ENCODE data around the gene CXCL9.
"Not testable (repeated sequence)": the region's sequence is repeated elsewhere in the genome, so short reads cannot be mapped to it uniquely, and the experiment has no call there.

Gene CXCL9

DNA sequence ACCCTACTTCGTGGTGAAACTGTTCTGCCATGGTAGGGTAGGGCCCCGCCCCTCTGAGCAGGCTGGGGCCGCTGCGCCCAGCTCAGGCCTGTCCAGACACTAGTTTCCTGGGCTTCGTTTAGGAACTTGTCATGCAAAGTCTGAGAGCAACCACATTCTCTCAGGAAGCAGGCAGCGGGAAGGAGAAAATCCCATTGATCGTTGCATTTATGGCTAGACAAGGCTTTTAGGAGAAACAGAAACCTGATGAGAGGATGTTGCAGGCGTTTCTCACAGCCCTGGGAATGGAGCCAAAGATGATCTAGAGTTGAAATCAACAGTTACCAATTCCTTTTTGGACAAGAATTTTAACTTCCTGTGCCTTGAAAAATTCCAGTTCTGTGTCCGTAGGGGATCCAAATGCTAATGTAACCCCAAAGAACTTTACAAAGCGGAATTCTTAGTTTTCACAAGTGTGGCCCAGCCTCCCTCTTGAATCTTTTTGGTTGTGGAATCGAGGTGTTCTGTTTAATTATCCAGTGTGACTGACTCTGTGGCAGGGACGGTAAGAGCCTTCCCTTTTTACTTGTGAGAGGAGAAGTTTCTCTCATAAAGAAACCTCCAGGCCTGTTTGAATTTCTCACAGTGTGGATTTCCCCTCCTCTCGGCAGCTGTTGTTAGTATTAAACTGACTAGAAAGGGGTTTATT, 4.5 kb upstream of the CXCL9 start:
- no peak for DNase-seq (ENCODE audit: low read depth)

DNA sequence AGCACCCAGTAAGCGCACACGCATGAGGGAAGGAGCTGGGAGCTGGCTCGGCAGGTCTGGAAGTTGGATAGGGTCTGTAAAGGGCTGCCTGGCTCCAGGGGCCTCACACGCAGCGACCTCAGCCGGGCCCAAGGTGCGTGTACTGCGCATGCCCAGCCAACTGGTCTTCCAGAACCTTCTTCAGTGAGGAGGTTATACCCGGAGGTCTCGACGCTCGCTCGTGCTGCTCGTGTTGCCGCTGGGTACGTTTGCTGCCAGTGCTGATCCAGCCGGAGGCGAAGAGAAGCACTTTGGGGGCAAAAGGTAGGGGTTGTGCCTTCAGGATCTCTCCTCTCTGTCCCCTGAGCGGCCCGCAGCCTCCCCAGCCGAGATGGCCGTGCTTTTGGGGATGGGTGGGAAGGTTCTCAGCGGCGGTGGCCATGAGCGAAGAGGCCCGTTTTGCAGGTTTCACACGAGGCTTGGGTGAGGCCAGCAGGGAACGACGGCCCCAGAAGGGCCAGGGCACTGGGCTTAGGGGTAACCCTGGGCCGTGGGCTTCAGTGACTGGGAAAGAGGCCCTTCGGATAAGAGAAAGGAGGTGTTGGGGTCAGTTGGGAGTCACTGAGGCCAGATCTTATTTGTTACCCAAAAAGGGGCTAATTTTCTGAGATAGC, 3.8 kb upstream of the CXCL9 start:
- DNase-seq (ENCODE audit: low read depth) = no peak

DNA sequence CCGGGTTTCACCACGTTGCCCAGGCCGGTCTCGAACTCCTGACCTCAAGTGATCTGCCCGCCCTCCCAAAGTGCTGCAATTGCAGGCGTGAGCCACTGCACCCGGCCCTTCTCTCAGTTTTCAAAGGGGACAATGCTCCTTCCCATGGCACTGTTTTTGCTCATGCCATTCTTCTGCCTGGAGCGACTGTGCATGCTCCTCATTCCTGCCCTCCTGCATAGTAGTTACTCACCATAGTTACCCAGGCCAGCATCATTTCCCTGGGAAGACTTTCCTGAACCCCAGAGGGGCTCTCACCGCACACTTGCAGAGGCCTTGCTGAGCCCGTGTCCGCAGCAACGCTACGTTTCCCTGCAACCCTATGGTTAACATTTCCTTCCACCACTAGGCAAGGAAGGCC, 3.3 kb upstream of the CXCL9 start:
- no peak for DNase-seq (ENCODE audit: low read depth)

DNA sequence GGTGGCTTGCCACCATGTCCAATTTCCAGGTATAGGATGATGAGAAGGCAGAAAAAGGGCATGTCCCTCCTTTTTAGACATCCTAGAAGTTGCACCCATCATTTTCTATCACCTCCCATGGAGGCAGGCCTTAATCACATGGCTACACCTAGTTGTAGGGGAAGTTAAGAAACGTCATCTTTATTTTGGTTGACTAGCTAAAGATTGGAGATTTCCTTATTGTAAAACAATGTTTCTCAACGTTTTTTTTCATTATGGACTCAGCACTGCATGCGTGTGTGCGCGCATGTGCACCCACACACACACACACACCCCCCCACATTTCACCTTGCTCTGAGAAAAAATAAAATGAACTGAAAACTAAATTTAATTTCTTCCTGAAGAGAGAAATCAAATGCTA, 2.0 kb upstream of the CXCL9 start:
- DNase-seq (ENCODE audit: low read depth) = no peak

DNA sequence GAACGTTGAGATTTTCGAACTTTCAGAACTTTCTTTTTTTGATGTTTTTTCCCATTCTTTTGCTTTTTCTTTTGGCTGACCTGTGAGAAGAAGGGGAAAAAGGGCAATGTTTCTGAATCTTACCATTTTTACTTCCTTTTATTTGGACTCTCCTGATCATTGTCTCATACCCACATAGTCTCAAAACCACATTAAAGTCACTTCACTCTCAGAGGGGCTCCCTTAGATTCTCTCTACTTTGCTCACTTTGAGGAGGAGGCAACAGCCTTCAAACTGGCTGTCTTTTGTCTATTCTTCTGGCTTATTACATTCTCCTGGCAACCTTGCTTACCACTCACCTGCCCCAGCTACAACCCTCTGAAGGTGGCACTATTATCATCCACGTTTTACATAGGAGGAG, 3.7 kb downstream of the CXCL9 start:
- no peak for DNase-seq (ENCODE audit: low read depth)

DNA sequence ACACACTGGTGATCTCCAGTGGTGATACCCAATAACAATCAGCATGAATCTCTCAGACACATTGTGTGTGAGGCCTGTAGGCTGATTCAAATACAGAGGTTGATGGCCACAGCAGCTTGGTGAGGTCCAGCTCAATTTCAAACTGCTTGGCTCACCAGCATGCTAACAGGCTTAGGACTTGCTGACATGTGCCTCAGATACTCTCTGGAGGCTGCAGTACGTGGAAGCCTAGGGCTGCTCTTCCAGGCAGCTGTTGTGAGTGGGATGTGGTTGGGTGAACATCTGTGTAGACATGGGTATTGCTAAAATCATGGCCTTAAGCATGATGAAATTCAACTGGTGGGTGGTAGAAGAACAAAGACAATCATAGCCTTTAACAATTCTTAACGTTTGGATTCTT, 4.3 kb downstream of the CXCL9 start:
- DNase-seq (ENCODE audit: low read depth) = no peak

DNA sequence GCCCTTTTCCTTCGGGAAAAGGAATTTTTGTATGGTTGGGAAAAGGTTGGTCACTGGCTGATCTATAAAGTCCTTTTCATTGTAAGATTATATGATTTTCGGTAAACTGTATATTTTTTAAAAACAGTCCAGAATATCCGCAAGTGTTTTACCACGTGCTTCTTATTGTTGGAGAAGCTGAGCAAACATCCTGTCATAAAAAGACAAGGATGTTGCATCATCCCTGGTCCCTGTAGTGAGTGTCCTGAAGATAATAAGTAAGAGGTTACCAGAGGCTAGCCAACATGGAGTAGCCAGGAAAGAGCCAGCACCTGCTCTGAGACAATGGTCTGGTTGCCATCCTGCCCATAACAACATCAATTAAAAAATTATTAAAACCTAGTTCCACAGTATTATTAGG, 5.1 kb downstream of the CXCL9 start:
- DNase-seq (ENCODE audit: low read depth) = no peak

DNA sequence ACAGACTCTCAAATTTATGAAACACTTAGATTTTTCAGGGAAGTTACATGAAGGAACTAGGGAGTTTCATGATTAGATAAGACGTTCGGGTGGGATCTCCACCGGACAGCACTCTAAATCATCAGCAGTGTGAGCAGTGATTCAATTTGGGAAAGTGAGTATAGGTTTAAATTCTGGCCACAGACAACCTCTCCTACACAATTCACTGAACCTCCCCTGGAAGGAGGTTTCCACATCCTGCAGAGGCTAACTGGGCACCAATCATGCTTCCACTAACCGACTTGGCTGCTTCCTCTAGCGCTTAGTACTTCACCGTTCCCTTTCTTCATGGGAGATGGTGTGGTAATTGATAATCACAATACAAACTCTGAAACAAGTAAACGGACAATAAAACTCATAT, 5.6 kb downstream of the CXCL9 start:
- DNase-seq (ENCODE audit: low read depth) = no peak

DNA sequence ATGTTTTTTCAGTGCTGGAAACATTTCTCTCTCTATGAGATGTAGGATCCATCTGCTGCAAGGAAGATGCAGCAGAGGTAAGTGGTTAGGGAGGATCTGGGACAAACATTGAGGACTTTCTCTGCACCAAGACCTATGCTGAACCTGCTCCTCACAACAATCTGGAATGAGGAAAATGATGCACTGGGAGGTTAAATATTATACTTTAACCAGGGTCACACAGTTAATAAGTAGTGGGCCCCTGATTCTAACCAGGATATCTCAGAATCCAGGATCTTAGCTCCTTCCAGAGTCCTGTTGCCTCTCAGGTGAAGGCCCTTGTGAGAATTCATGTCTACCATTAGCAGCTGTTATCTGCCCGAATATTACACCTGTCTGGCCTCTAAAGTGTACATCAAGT, 7.0 kb downstream of the CXCL9 start:
- no peak for DNase-seq (ENCODE audit: low read depth)

DNA sequence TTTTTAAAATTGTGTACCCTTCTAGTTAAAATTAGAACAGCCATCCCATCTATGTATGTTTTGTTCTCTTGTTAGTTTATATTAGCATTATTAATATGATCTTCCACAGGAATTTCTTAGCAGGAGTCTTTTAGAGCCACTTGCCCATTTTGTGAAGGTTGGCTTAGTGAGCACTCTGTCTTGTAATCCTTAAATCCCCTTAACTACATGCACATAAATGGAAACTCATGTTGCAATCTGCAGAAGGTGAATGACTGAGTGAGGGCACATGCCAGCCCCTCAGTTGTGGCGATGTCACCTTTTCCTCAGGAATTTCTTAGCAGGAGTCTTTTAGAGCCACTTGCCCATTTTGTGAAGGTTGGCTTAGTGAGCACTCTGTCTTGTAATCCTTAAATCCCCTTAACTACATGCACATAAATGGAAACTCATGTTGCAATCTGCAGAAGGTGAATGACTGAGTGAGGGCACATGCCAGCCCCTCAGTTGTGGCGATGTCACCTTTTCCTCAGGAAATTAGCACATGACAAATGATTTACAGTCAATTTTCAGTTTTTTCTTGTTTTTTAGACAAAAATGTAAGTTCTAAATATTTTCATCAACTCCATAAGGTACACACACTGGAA, 8.7 kb downstream of the CXCL9 start:
- not testable (repeated sequence) for DNase-seq (ENCODE audit: low read depth)

DNA sequence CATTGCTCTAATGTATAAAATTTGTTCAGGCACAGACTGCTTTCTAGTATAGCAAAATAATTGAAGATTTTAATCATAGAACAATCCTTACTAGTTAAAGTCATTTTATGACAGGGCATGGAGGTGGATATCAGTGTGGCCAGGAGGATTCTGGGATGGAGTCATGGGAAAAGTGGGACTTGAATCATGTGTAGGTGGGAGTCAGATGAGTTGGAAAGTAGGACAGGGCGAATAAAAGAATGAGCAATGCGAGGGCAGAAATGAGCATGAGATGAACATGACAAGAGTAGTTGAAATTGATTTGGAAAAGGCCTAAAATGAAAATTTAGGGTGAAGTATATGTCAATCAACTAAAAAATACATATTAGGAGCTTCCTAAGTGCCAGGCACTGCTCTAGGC, 9.4 kb downstream of the CXCL9 start:
- DNase-seq (ENCODE audit: low read depth) = no peak

DNA sequence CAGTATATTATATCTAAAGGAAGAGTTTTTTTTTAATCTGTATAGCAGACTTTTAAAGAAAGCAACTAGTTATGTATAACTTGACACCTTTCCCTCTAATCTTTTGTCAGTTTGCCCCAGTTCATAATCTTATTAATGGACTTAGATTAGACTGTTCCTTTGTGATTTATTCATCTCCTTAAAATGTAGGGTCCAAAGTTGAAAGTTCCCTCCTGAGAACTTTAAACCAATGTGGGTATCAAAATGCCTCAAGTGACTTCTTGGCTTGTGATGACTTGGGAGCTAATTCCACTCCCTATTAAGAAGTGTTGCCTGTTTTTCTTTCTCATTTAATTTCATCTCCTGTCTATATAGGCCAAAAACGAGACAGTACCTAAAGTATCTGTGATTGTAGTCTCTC, 10.2 kb downstream of the CXCL9 start:
- no peak for DNase-seq (ENCODE audit: low read depth)

DNA sequence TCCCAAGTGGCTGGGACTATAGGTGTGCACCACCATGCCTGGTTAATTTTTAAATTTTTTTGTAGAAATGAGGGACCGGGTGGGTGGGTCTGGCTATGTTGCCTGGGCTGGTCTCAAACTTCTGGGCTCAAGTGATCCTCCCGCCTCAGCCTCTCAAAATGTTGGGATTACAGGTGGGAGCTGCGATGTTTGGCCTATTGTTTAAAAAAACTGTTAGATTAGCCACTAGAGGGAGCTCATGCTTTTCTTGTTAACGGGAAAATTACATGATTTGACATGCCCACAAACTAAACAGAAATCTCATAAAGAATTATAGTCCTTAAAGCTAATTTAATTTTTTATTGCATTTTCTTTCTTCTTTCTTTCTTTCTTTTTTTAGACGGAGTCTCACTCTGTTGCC, 11.6 kb downstream of the CXCL9 start:
- DNase-seq (ENCODE audit: low read depth) = no peak

DNA sequence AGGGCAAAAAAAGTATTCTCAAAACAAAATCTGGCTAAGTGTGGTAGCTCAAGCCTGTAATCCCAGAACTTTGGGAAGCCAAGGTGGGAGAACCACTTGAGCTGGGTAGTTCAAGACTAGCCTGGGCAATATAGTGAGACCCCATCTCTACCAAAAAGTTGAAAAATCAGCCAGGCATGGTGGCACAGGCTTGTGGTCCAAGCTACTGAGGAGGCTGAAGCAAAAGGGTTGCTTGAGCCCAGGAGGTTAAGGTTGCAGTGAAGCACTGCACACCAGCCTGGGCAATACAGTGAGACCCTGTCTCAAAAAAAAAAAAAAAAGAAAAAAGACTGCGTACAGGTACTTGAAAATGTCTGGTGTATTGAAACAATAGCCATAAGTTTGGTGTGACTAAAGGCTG, 14.8 kb downstream of the CXCL9 start:
- no peak for DNase-seq (ENCODE audit: low read depth)

DNA sequence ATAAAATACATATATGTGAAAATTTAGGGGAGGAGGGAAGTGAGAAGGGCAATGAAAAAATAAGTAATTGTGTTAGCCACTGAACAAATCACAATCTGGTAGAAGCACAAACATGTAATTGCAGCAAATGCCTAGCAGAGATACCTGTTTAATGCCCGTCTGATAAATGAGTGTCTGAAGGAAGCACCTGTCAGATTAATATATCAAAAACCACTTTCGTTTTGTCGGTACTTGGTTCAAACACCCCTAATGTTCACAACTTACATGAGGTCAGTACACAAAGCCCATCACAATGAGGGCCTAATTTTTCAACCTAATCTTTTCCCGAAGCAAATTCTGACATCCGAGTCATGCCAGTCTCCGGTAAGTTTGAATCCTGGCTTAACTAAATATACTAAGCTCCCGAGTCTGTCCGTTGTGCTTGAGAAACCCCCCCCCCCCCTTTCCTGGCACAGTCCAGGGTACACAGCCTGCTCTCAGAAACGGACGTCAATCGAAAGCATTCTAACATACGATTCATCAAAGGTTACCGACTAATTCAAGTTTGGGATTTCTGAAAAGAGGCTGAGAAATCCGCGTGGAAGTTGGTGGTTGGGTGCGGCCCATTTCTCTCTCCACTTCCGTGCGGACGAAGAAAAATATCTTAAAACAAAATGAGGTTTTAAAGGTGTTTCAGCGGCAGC, 17.3 kb downstream of the CXCL9 start:
- DNase-seq (ENCODE audit: low read depth) = no peak

DNA sequence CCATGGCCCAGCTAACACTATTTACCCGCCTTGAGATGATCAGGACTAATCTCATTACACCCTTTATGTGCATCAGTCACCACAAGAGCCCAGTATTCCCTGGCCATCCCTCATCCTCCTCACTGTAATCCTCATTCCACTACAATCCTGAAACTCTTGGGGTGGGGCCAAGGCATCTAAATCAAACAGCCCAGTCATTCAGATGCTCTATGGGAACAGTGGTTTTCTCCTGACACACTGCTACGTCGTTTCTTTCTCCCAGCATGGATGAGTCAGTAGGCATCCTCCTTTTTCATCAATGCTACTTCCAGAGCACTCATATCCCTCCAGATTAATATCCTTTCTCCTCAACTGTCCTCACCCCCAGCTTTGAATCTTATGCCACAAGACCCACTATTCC, 22.2 kb downstream of the CXCL9 start:
- DNase-seq (ENCODE audit: low read depth) = no peak

DNA sequence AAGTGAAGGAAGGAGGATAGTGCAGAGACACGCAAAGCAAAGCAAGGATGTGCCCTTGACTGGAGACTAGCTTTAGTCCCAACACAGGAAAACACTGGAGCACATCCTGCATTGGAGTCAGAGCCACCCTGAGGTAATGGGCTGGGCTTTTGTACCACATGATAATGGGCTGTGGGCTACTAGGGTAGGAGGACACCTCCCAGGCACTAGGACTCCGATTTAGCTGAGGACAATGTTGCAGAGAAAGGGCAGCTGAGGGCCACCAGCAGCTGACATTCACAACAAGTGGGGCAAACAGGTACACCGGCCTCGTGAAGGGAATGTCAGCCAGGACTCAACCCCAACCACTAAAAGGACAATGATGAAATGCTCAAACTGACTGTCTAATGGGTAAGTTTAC, 26.7 kb downstream of the CXCL9 start:
- DNase-seq (ENCODE audit: low read depth) = no peak

DNA sequence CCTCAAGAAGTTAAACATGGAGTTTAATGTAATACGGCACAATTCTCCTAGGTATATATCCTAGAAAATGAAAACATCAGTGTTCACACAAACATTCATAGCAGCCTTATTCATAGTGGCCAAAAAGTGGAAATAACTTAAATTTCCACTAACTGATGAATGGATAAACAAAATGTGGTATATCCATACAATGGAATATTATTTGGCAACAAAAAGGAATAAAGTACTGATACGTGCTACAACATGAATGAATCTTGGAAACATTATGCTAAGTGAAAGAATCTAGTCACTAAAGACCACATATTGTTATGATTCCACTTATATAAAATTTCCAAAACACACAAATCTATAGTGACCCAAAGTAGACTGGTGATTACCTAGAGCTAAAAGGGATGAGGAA, 31.1 kb downstream of the CXCL9 start:
- no peak for DNase-seq (ENCODE audit: low read depth)

DNA sequence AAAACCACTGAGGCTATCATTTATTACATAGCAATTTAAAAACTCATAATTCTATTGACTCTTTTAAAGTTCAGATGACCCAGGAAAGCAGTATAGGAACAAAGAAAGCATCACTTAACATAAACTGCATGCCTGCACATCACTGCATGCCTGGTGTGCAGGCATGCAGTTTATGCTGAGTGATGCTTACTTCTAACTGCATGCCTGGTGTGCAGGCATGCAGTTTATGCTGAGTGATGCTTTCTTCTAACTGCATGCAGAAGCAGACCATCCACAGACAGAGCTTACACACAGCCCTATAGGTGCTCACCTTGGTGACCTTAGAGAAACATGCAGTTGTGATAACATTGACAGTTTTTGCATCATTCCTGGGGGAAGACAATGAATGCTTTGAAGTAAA, 33.5 kb downstream of the CXCL9 start:
- DNase-seq (ENCODE audit: low read depth) = no peak

DNA sequence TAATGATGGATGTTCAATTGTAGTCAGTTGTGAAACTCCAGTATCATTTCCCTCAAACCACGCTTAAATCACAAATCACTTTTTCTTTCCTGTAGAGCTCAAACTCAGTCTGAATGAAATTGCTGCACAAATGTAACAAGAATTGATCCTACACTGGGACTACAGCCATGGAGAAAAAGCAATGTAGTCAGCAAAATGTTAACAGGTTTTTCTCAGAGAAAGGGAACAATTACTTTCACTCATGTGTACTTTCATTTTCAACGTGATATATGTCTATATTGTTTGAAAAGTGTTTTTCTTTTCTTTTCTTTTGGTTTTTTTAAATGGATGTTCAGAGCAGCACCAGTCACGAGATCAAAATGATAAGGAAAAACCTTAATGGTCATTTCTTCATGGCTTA, 39.2 kb downstream of the CXCL9 start:
- no peak for DNase-seq (ENCODE audit: low read depth)

DNA sequence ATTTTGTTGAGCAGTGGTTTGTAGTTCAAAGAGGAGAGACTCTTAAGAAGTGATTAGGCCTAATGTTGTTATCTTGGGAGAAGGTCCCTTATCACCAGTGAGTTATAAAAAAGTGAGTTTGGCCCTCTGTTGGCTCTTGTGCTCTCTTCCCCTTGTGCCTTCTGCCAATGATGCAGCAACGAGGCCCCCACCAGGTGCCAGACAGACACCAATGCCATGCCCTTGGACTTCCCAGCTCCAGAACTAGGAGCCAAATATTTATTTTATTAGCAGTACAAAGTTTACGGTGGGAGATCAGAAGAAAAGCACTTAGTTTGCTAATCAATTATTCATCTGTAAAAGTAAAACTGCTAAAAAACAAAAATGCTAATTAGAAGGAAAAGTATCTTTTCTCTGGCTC, 43.8 kb downstream of the CXCL9 start:
- DNase-seq (ENCODE audit: low read depth) = no peak

DNA sequence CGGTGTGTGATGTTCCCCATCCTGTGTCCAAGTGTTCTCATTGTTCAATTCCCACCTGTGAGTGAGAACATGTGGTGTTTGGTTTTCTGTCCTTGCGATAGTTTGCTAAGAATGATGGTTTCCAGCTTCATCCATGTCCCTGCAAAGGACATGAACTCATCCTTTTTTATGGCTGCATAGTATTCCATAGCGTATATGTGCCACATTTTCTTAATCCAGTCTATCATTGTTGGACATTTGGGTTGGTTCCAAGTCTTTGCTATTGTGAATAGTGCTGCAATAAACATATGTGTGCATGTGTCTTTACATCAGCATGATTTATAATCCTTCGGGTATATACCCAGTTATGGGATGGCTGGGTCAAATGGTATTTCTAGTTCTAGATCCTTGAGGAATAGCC, 45.2 kb downstream of the CXCL9 start:
- DNase-seq (ENCODE audit: low read depth) = not testable (repeated sequence)

DNA sequence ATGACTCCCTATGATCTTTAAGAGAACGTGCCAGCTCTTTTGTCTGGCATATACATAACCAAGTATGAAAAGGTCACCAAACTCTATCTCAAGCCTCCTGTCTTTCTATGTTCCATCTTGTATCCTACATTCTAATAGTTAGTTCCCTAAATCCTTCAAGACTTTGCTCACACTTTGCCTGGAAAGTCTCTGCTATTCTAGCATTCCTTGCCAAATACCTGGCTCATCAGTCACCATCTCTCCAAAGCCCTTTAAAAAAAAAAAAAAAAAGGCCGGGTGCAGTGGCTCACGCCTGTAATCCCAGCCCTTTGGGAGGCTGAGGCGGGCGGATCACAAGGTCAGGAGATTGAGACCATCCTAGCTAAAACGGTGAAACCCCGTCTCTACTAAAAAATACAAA, 48.8 kb downstream of the CXCL9 start:
- not testable (repeated sequence) for DNase-seq (ENCODE audit: low read depth)
